ENCODE measurements around the gene SRL.

SRL gene

GRCh38 chr16:4180511-4180910 lies 61.4 kb downstream of the SRL start:
- no peak for DNase-seq (ENCODE audit: low read depth)
- no peak for TF ChIP-seq CTCF (IDR thresholded peaks at IDR 0.05; ENCODE audit: low read depth, low read length, missing control alignments)
- no peak overlapping the region for H3K4me3 ChIP-seq (ENCODE audit: low read depth, low read length)

- DNase-seq (ENCODE audit: low read depth) = no peak
- no peak overlapping the region for H3K4me3 ChIP-seq (ENCODE audit: low read depth, low read length)
- no peak for TF ChIP-seq CTCF (IDR thresholded peaks at IDR 0.05; ENCODE audit: low read depth, low read length, missing control alignments)
These were observed 62.1 kb downstream of the SRL start for GRCh38 chr16:4179763-4180260.

DNA sequence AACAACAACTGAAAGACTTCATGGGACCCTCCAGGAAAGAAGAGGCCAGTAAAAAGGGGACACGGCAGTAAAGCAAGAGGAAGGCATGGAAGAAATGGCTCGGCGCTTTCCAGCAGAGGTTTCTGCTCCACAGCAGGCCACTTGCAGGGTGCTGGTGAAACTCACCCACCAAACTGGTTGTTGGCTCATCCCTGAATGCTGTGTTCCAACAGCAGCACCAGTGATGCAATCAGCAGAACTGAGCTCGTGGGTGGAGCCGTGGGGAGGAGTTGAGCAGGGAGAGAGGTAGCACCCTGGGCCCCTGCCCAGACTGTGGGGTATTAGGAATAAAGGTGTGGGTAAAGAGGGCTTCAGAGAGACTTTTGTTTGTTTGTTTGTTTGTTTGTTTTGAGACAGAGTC lies 62.9 kb downstream of the SRL start:
- TF ChIP-seq CTCF (IDR thresholded peaks at IDR 0.05; ENCODE audit: low read depth, low read length, missing control alignments) = no peak
- DNase-seq (ENCODE audit: low read depth) = no peak

DNA sequence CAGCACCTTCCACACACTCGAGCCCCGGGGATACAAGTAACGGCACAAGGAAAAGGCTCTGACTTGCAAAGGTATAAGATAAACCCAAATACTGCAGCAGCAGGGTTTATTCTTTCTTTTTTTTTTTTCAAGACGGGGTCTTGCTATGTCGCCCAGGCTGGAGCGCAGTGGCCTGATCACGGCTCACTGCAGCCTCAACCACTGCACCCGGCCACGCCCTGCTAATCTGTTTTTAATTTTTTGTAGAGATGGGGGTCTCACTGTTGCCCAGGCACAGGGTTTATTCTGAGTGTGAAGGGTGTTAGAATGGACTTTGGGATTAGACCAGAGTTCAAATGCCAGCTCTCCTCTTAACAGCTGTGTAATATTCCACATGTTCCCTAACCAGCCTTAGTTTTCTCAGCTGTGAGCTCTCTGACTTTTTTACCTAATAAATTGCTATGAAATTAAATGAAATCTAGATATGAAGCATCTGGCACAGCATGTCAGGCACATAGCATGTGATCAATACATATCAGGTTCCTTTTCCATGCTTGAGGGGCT lies 63.3 kb downstream of the SRL start:
- TF ChIP-seq CTCF (IDR thresholded peaks at IDR 0.05; ENCODE audit: low read depth, low read length, missing control alignments) = no peak

More for the DNA sequence above, 62.9 kb downstream of the SRL start:
- no peak overlapping the region for H3K4me3 ChIP-seq (ENCODE audit: low read depth, low read length)

DNA sequence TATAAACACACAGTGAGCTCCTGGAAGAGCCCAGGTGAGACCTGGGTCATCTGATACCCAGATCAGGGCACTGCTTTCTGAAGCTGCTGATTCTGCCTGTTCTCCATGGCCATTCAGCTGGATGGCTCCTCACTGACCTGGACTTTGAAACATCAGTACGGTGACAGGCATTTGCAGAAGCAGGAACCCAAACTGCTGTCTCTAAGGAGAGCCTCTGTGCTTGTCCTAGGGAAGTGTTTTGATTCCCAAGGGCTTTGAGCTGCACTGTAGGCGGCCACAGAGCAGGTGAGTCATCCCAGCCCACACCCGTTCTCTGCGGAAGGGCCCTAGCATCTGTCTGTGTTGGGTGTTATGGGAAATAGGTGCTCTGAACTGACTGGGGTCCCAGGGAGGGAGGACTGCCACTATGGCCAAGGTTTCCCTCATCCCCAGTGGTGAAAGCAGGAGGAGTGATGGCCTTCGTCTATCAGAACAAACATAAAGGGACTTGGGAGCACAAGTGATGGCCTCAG lies 64.9 kb downstream of the SRL start:
- no peak for TF ChIP-seq CTCF (IDR thresholded peaks at IDR 0.05; ENCODE audit: low read depth, low read length, missing control alignments)
- no peak overlapping the region for H3K4me3 ChIP-seq (ENCODE audit: low read depth, low read length)
- DNase-seq (ENCODE audit: low read depth) = no peak

More for the DNA sequence above, 63.3 kb downstream of the SRL start:
- H3K4me3 ChIP-seq (ENCODE audit: low read depth, low read length) = no peak overlapping the region
- no peak for DNase-seq (ENCODE audit: low read depth)

- H3K4me3 ChIP-seq (ENCODE audit: low read depth, low read length) = no peak overlapping the region
- TF ChIP-seq CTCF (IDR thresholded peaks at IDR 0.05; ENCODE audit: low read depth, low read length, missing control alignments) = no peak
- no peak for DNase-seq (ENCODE audit: low read depth)
These were observed 66.0 kb downstream of the SRL start for GRCh38 chr16:4175849-4176248.

DNA sequence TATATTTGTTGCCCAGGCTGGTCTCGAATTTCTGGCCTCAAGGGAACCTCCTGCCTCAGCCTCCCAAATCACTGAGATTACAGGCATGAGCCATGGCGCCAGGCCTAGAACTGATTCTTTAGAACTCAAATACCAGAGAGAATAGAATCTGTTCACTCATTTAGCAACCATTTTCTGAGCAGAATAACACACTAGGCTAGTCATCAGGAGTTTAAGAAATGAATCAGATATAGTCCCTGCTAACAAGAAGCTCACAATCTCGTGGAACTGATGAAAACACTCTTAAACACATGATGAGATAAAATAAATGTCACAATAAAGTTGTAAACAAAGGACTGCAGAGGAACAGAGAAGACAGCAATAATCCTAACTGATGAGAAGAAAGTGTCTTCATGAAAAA lies 69.8 kb downstream of the SRL start:
- no peak overlapping the region for H3K4me3 ChIP-seq (ENCODE audit: low read depth, low read length)
- no peak for DNase-seq (ENCODE audit: low read depth)
- no peak for TF ChIP-seq CTCF (IDR thresholded peaks at IDR 0.05; ENCODE audit: low read depth, low read length, missing control alignments)

Measured in GM12864 (cell line).